Tibial nerve (tissue), 4 donors: ENCODE measurements around the gene DNLZ.

ENCODE experiments used
- CTCF ChIP-seq, 5 experiments: fragments of 200-600 bp in 3 of 5; fragments of 450-650 bp in 2 of 5; sonication (generic) in 3 of 5; IDR thresholded peaks; one replicate each; pipeline ENCODE4 v1.5.1; 2016 to 2019; ENCODE audit warnings: antibody characterized with exemption in 5 of 5, mild to moderate bottlenecking in 3 of 5, moderate library complexity in 2 of 5
- EP300 ChIP-seq, 2 donors: sonication (generic); formaldehyde crosslinking; IDR thresholded peaks; one replicate each; pipeline ENCODE4 v1.6.1; 2017; ENCODE audit warnings: antibody characterized with exemption in 2 of 2, mild to moderate bottlenecking in 1 of 2
- POLR2A ChIP-seq, 2 donors: fragments of 450-650 bp; IDR thresholded peaks; one replicate each; pipeline ENCODE4 v1.6.1; 2017; ENCODE audit warnings: antibody characterized with exemption in 2 of 2, mild to moderate bottlenecking in 2 of 2, moderate library complexity in 2 of 2

GRCh38 chr9:136372006-136372405, 8.5 kb upstream of the DNLZ start:
- TF ChIP-seq CTCF (IDR thresholded peaks at IDR 0.05) = no peak
- no peak for TF ChIP-seq EP300 (IDR thresholded peaks at IDR 0.05)
- no peak for TF ChIP-seq POLR2A (IDR thresholded peaks at IDR 0.05)
